ENCODE data around the gene PLEKHM1.
"Not testable (repeated sequence)": the region's sequence is repeated elsewhere in the genome, so short reads cannot be mapped to it uniquely, and the experiment has no call there.

- not testable (repeated sequence) for TF ChIP-seq FOXJ3 (CRISPR knock-in tag; IDR thresholded peaks at IDR 0.05; ENCODE audit: borderline replicate concordance); ZFP36 (IDR thresholded peaks at IDR 0.05; ENCODE audit: borderline replicate concordance, low read depth, low read length, partially characterized antibody); NFYB (CRISPR knock-in tag; IDR thresholded peaks at IDR 0.05); EEA1 (CRISPR knock-in tag; IDR thresholded peaks at IDR 0.05; ENCODE audit: borderline replicate concordance); GPN1 (CRISPR knock-in tag; IDR thresholded peaks at IDR 0.05; ENCODE audit: borderline replicate concordance); TAF1 (CRISPR knock-in tag; IDR thresholded peaks at IDR 0.05); ZNF687 (CRISPR knock-in tag; IDR thresholded peaks at IDR 0.05); PRPF4 (IDR thresholded peaks at IDR 0.05; ENCODE audit: low read depth, low read length, poor library complexity, severe bottlenecking)
Observed at GRCh38 chr17:45454341-45454740, 36.2 kb downstream of the PLEKHM1 start.
